Sigmoid colon (tissue), 4 donors: ENCODE results near the gene ERV3-1.
A peak's percentile ranks its signal among the peaks of the same experiment; 100 is the strongest.

ENCODE experiments used
- POLR2A ChIP-seq, 2 donors: fragments of 450-650 bp; IDR thresholded peaks; one replicate each; pipeline ENCODE4 v1.6.1; 2016; ENCODE audit warnings: antibody characterized with exemption in 2 of 2, mild to moderate bottlenecking in 2 of 2, moderate library complexity in 2 of 2
- POLR2AphosphoS5 ChIP-seq, 4 donors: sonication (generic); formaldehyde crosslinking; IDR thresholded peaks; one replicate each; pipeline ENCODE4 v1.6.1; 2017; ENCODE audit warnings: antibody characterized with exemption in 4 of 4
- TF ChIP-seq, protein P1 (sequence below), 4 experiments: fragments of 450-650 bp in 3 of 4; fragments of 200-600 bp in 1 of 4; IDR thresholded peaks; one replicate each; pipeline ENCODE4 v1.5.1; 2016 to 2019; ENCODE audit warnings: antibody characterized with exemption in 4 of 4, mild to moderate bottlenecking in 3 of 4, moderate library complexity in 2 of 4

DNA sequence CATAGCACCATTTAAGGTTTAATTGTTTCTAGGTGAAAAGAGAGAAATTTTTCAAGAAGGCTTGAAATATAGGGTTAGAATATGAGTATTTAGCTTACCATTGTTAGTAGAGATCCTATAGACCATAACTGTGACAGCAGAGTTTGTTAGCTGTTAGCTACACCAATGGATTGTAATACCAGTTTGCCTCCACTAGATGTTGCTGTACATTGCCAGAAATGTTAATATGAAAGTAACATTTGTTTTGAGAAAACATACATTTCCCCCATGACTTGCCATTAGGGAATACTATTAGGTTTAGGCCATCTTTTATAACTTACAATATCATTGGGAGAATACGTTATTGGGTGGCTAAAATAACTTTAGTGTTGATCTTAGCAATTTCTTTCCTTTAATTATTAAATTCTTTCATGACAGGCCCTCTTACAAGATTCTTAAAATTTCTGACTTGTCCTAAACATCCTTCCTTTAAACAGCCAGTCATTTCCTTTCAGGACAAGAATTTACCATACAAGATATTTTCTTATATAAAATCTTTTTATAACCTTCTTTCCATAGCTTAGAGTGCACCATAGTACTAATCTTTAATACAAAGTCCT lies 55.1 kb downstream of the ERV3-1 start:
- TF ChIP-seq, protein P1, sequence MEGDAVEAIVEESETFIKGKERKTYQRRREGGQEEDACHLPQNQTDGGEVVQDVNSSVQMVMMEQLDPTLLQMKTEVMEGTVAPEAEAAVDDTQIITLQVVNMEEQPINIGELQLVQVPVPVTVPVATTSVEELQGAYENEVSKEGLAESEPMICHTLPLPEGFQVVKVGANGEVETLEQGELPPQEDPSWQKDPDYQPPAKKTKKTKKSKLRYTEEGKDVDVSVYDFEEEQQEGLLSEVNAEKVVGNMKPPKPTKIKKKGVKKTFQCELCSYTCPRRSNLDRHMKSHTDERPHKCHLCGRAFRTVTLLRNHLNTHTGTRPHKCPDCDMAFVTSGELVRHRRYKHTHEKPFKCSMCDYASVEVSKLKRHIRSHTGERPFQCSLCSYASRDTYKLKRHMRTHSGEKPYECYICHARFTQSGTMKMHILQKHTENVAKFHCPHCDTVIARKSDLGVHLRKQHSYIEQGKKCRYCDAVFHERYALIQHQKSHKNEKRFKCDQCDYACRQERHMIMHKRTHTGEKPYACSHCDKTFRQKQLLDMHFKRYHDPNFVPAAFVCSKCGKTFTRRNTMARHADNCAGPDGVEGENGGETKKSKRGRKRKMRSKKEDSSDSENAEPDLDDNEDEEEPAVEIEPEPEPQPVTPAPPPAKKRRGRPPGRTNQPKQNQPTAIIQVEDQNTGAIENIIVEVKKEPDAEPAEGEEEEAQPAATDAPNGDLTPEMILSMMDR (IDR thresholded peaks at IDR 0.05), result peak; percentile 67 to 82 (median 74)
- TF ChIP-seq POLR2AphosphoS5 (IDR thresholded peaks at IDR 0.05), result no peak
- TF ChIP-seq POLR2A (IDR thresholded peaks at IDR 0.05), result no peak
